NAMALWA (cell line): Measurements from ENCODE around the gene NNMT.

Source experiments
- DNase-seq: peaks from one replicate; pipeline ENCODE4 v3.0.0-alpha.2; 2015; ENCODE audit warnings: low spot score

The NNMT gene

GRCh38 chr11:114263513-114264170, 32.6 kb upstream of the NNMT start:
- no peak for DNase-seq

- no peak for DNase-seq
Measured at GRCh38 chr11:114264381-114264780, 31.8 kb upstream of the NNMT start.

- DNase-seq, result no peak
Measured at GRCh38 chr11:114265122-114265878, 30.9 kb upstream of the NNMT start.

- no peak for DNase-seq
Measured at GRCh38 chr11:114269498-114269897, 26.7 kb upstream of the NNMT start.

GRCh38 chr11:114270531-114271270, 25.5 kb upstream of the NNMT start:
- no peak for DNase-seq

- no peak for DNase-seq
Measured at GRCh38 chr11:114271316-114271715, 24.9 kb upstream of the NNMT start.

GRCh38 chr11:114272311-114272710, 23.9 kb upstream of the NNMT start:
- no peak for DNase-seq

- no peak for DNase-seq
Measured at GRCh38 chr11:114273071-114273470, 23.1 kb upstream of the NNMT start.

- no peak for DNase-seq
Measured at GRCh38 chr11:114273890-114274635, 22.1 kb upstream of the NNMT start.

- no peak for DNase-seq
Measured at GRCh38 chr11:114274637-114275036, 21.6 kb upstream of the NNMT start.

GRCh38 chr11:114275280-114275679, 20.9 kb upstream of the NNMT start:
- no peak for DNase-seq

- DNase-seq, result no peak
Measured at GRCh38 chr11:114276077-114276476, 20.1 kb upstream of the NNMT start.

GRCh38 chr11:114277637-114278341, 18.4 kb upstream of the NNMT start:
- no peak for DNase-seq

- DNase-seq, result no peak
Measured at GRCh38 chr11:114278342-114279065, 17.7 kb upstream of the NNMT start.

GRCh38 chr11:114279792-114280546, 16.2 kb upstream of the NNMT start:
- DNase-seq, result no peak

- DNase-seq, result peak; percentile 55
Measured at GRCh38 chr11:114280696-114281095, 15.5 kb upstream of the NNMT start.

- DNase-seq, result no peak
Measured at GRCh38 chr11:114281388-114281956, 14.7 kb upstream of the NNMT start.

- DNase-seq, result no peak
Measured at GRCh38 chr11:114282488-114282887, 13.7 kb upstream of the NNMT start.

- no peak for DNase-seq
Measured at GRCh38 chr11:114283422-114283821, 12.8 kb upstream of the NNMT start.

- no peak for DNase-seq
Measured at GRCh38 chr11:114284021-114284420, 12.2 kb upstream of the NNMT start.
